RKO (cell line): ENCODE results near the gene MICALL2.

Experiments used
- DNase-seq: peaks from one replicate; pipeline ENCODE4 v3.0.0-alpha.2; 2016; ENCODE audit warnings: low spot score

The MICALL2 gene

GRCh38 chr7:1394371-1394770, 64.9 kb downstream of the MICALL2 start:
- DNase-seq, result no peak

DNA sequence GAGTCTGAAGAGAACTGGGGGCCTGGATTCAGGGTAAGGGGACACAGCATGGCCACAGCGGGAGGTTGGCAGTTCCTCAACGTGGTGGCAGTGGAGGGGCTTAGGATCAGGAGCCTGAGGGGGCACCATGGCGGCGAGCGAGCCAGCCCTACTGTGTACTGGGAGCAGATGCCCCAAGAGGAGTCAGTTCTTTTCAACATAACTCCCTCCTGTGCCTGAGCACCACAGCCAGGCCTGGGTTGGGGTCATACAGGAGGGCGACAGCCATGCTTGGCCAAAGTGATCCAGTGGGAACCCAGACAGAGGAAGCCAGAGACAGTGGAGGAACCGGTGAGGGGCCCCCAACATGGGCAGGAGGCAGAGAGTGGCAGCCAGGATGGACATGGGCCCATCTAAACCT, 65.8 kb downstream of the MICALL2 start:
- DNase-seq, result no peak

DNA sequence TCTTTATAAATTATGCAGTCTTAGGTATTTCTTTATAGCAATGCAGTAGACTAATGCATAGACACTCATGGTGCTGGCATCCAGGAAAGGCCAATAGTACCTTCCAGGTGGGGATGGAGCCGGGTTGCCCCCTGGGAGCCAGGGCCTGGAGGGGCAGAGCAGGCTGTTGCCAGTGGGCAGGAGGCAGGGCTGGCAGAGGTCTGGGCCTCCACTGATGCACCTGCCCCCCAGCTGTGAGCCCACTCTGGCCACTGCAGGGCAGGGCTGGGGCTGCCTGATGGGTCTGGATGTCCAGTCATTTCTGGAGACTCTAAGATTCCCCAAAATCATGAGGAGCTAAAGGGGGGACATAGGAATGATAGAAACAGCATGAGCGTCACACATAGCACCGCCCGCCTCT, 66.7 kb downstream of the MICALL2 start:
- DNase-seq, result no peak

DNA sequence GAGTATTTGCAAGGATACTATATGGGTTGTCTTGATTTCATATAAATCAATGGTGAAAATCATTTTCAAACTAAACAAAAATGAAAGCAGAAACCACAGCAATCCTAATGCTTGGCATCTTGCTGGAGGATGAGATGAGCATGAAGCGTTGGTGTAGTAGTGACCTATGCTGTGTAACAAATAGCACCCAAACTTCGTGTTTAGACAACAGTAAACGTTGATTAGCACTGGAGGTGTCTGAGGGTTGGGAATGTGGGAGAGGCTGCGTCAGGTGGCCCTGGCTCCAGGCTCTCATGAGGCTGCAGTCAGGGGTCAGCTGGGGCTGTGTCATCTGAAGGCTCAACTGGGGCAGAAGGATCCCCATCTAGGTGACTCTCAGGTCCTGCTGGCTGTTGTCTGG, 67.8 kb downstream of the MICALL2 start:
- DNase-seq, result no peak

DNA sequence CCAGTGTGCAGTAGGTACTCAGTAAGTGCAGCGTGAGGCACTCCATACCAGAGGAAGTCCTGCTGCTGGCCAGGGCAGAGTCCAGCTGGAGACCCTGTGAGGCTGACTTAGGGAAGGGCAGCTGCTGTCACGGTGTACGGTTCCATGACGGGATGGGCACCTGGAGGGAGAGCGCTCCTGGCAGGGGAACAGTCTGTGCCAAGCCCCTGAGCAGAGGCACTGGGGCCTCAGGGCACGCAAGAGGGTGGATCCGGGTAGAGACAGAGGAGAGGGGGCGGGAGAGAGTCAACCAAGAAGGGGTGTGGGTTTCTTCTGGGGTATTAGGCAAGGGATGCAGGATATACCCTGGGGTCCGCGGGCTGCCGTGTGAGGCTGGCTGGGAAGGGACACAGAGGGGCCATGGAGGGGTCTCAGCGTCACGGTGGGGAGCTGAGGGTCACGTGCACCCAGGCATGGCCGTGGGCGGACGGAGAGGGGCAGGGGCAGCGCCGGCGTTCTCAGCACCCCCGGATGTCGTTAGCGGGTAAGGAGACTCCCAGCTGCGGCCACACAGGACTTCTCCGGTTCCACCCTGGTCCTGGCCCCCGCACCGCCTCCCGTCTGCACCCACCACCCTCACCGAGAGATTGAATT, 70.5 kb downstream of the MICALL2 start:
- no peak for DNase-seq

DNA sequence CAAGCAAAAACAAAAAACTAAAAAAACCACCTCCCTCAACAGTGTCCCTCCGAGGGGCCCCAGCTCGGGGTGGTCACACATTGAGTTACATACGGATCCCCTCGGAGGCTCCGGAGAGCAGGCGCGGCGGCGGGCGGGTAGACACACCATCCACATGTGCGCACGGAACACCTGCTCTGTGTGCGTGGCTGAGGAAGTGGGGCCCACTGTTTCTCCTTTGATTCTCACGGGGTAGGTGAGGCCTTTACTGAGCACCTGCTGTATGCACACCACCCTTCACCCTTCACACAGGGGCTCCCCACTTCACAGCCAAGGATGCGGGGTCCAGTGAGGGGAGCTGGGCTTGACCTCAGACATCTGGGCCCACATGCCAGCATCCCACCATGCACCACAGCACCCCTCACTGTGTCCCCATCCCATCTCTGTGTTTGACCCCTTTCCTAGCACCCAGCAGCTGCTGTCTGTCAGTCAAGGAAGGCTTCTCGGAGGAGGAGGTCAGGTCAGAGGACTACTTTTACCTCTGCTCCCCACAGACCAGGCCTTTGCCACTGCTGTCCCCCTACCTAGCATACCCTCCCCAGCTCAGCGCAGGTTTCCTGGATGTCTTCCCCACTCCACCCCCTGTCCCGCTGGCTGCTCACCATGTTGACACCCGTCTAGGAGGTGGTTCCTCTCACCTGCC, 71.1 kb downstream of the MICALL2 start:
- no peak for DNase-seq

- no peak for DNase-seq
Observed at GRCh38 chr7:1387261-1387660, 72.0 kb downstream of the MICALL2 start.

GRCh38 chr7:1386623-1387220, 72.5 kb downstream of the MICALL2 start:
- no peak for DNase-seq

DNA sequence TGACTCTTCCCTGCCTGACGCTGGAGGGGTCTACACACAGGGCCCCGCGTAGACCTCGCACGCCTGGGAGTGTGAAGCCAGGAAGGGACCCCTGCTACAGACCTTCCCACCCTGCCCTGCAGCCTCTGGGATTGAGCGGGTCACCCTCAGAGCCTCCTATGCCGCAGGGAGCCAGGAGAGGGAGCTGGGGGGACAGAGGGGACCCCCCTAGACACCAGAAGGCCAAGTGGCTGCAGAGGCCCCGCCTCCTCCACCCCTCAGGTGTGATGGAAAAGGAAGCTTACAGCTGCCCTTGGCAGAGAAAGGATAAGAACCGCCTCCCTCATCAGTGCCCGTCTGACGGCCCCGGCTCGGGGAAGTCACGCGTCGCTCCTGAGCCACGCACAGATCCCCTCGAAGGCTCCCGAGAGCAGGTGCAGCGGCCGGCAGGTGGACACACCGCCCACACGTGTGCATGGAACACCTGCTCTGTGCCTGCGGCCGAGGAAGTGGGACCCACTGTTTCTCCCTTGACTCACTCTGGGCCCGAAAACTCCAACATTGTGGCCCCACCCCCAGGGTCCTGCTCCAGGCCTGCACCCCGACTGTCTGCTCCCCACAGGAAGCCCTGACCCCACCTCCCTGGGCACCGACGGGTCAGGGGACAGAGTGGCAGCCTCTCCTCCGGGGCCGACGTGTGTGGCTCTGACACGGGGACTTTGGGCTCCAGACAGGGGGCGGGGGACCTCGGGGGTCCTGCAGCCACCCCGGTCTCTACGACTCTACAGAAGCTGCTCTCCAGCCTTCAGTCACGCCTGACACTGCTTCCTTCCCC, 73.3 kb downstream of the MICALL2 start:
- DNase-seq, result no peak

GRCh38 chr7:1385086-1385808, 74.0 kb downstream of the MICALL2 start:
- DNase-seq, result no peak
